ENCODE measurements around the gene ZYG11B.
"Not testable (repeated sequence)": the region's sequence is repeated elsewhere in the genome, so short reads cannot be mapped to it uniquely, and the experiment has no call there.

Gene ZYG11B

DNA sequence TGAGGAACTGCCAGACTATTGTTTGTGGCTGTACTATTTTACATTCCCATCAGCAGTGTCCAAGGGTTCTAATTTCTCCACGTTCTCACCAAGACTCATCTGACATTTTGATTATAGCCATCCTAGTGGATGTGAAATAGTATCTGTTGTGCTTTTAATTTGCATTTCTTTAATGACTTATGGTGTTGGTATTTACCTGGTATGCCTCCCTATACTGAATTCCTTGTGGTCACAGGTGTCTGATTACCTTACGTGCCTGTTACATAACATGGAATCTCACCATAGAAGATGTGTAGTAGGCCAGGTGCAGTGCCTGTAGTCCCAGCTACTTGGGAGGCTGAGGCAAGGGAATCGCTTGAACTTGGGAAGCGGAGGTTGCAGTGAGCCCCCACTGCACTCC is 129.8 kb downstream of the ZYG11B start:
- no peak for DNase-seq

DNA sequence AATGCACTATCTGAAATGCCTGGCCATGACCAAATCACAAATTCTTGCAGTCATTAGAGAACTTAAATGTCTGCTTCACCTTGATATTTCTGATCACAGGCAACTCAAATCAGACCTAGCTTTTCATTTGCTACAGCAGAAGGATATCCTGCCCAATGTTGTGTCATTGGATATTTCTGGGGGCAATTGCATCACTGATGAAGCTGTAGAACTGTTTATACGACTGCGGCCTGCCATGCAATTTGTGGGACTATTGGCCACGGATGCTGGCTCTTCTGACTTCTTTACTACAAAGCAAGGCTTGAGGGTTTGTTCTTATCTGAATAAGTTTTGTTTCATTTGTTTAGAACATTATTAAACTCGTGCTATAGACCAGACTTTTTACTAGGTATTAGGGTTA is 131.2 kb downstream of the ZYG11B start:
- DNase-seq: no peak

DNA sequence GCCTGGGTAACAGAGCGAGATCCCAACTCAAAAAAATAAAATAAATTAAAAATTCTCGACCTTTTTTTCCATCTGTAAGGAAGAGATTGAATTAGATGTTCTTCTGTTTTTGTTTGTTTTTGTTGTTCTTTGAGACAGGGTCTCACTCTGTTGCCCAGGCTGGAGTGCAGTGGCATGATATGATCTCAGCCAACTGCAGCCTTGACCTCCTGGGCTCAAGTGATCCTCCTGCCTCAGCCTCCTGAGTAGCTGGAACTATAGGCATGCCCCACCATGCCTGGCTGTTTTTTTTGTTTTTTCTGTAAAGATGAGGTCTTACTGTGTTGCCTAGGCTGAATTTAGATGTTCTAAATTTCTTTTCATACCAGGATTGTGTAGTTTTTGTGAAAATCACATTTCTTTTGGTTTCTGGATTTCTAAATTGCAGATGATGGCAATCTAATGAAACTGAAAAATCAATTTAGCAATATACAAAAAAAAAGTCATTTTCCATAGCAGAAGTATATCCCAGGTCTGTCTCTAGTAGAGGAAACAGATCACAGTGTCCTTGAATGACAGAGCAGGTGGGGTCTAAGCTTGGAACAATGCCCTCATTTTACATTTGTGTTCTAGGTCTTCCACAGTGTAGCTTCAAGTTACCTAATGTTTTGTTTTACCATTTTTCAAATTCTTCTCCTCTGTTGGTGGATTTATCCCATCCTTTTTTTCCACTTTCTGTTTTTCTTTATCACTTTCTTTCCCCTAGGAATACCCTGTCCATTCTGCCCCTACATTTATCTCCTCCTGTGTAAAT is 136.6 kb downstream of the ZYG11B start:
- DNase-seq: no peak

DNA sequence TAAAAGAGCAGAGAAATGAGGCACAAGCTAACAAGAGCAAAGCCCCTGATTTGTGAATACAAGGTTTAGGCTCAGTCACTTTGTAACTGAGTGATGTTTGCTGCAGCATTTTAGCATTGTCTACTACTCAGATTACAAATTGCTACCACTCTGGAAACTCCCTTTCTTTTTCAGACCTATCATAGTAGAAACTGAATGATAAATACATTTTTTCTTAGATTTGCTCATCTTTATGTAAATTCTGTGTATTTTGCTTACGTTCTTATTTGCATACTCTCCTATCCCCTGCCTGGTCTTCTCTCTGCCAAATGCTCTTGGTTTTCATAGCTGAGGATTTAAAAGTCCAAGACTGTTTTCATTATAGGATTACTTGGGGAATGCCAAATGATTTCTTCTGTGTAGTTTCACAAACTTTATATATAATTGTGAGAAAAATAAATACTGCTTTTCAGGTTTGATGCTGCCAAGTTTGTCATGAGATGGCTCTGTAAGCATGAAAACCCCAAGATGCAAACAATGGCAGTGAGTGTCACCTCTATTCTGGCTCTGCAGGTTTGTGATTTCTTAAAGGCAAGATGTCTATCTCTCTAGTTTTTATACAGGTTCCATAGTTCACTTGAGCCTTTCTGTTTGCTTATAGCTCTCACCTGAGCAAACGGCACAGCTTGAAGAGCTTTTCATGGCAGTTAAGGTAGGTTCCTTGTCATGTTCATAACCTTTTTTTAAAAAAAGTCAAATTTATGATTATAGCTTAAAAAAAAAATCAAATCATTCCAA is 141.0 kb downstream of the ZYG11B start:
- no peak for DNase-seq

DNA sequence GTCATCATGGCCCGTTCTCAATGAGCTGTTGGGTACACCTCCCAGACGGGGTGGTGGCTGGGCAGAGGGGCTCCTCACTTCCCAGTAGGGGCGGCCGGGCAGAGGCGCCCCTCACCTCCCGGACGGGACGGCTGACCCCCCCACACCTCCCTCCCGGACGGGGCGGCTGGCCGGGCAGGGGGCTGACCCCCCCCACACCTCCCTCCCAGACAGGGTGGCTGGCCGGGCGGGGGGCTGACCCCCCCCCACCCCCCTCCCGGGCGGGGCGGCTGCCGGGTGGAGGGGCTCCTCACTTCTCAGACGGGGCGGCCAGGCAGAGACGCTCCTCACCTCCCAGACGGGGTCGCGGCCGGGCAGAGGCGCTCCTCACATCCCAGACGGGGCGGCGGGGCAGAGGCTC is 143.5 kb downstream of the ZYG11B start:
- not testable (repeated sequence) for DNase-seq

DNA sequence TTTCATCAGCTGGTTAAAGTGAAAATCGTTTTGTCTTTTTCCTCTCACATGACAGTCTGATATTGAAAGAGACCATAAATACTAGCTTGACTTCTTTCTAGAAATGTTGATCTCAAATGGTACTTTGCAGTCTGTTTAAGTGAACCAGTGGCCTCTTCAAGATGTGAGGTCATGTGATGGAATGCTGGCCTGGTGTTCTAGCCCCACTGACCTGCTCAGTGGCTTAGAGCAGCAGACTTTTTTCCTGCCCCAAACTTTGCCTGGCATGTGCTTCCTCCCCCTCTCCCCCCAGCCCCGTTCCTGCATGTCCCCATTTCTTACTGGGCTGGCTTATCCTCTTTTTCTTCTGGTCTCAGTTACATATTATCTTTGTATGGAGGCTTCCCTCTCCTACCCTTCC is 150.6 kb downstream of the ZYG11B start:
- no peak for DNase-seq

Measured in NCI-H1436 treated with DMSO at 0.1 percent for 48 hours (cell line).